Hepatocyte (in vitro differentiated cells): Measurements from ENCODE around the gene LRIT1. TPM values are rescaled to one million over a fixed set of nuclear protein-coding genes. Genes with fewer than 3 reads are reported as not detected.

Experiments
- DNase-seq: peaks from one replicate; pipeline ENCODE4 v3.0.0-alpha.2; 2016; ENCODE audit warnings: low spot score
- H2AFZ ChIP-seq: fragments of 200-600 bp; sonication (generic); 2 replicates; pipeline ENCODE4 v1.6.0; 2016; ENCODE audit warnings: antibody characterized with exemption, mild to moderate bottlenecking
- H3K27ac ChIP-seq: fragments of 200-600 bp; sonication (generic); 2 replicates; pipeline ENCODE4 v1.5.1; 2016; ENCODE audit warnings: mild to moderate bottlenecking
- H3K27me3 ChIP-seq: fragments of 200-600 bp; sonication (generic); 2 replicates; pipeline ENCODE4 v1.6.1; 2016
- H3K36me3 ChIP-seq: fragments of 200-600 bp; sonication (generic); replicated peaks from 2 replicates; pipeline ENCODE4 v1.5.1; 2016; ENCODE audit warnings: low read depth; ENCODE audit not compliant: insufficient read depth
- H3K4me1 ChIP-seq: fragments of 200-600 bp; sonication (generic); 2 replicates; pipeline ENCODE4 v1.5.1; 2016; ENCODE audit warnings: mild to moderate bottlenecking, moderate library complexity; ENCODE audit not compliant: insufficient read depth
- H3K4me2 ChIP-seq: fragments of 200-600 bp; sonication (generic); 2 replicates; pipeline ENCODE4 v1.6.0; 2016
- H3K4me3 ChIP-seq: fragments of 200-600 bp; sonication (generic); 2 replicates; pipeline ENCODE4 v1.5.1; 2016; ENCODE audit warnings: mild to moderate bottlenecking
- H3K79me2 ChIP-seq: fragments of 200-600 bp; sonication (generic); 2 replicates; pipeline ENCODE4 v1.6.0; 2017; ENCODE audit warnings: mild to moderate bottlenecking
- H3K9me2 ChIP-seq: fragments of 200-600 bp; sonication (generic); replicated peaks from 2 replicates; pipeline ENCODE4 v1.6.0; 2017; ENCODE audit warnings: mild to moderate bottlenecking; ENCODE audit not compliant: insufficient read depth
- H3K9me3 ChIP-seq: fragments of 200-600 bp; sonication (generic); 2 replicates; pipeline ENCODE4 v1.5.1; 2016; ENCODE audit warnings: low read depth, mild to moderate bottlenecking
- H4K20me1 ChIP-seq: fragments of 200-600 bp; sonication (generic); 2 replicates; pipeline ENCODE4 v1.6.0; 2016; ENCODE audit warnings: mild to moderate bottlenecking; ENCODE audit not compliant: insufficient read depth, poor library complexity, severe bottlenecking
- EZH2 ChIP-seq: fragments of 200-600 bp; sonication (generic); IDR thresholded peaks from 2 replicates; pipeline ENCODE4 v1.6.1; 2016; ENCODE audit warnings: antibody characterized with exemption, mild to moderate bottlenecking, borderline replicate concordance
- EZH2phosphoT487 ChIP-seq: fragments of 200-600 bp; sonication (generic); IDR thresholded peaks from one replicate; pipeline ENCODE4 v1.6.1; 2018; ENCODE audit warnings: antibody characterized with exemption, mild to moderate bottlenecking, low read depth, moderate library complexity; ENCODE audit not compliant: unreplicated experiment, severe bottlenecking
- WGBS: methylation state at CpG from one replicate; pipeline ENCODE4 v1.1.6; 2016; ENCODE audit warnings: low lambda C conversion rate; ENCODE audit errors: missing lambda C conversion rate; 5-methylcytosine and 5-hydroxymethylcytosine counted together
- polyA plus RNA-seq: library from polyadenylated mRNA; unstranded; fragments of >200 nt; fragmentation: Nextera tagmentation; extraction: Ambion mirVana; gene quantifications from 2 replicates; pipeline ENCODE4 v1.2.1, GENCODE V29; 2016
- total RNA-seq: library from RNA; depleted of rRNA; stranded (reverse); fragments of >200 nt; gene quantifications from 2 replicates; pipeline ENCODE4 v1.2.3, GENCODE V29; 2014
- TF ChIP-seq, protein P1 (sequence below): fragments of 200-600 bp; sonication (generic); IDR thresholded peaks from 2 replicates; pipeline ENCODE4 v1.5.1; 2016; ENCODE audit warnings: antibody characterized with exemption, mild to moderate bottlenecking; ENCODE audit not compliant: poor library complexity

The LRIT1 gene
- total and polyA plus RNA-seq, 2 experiments from 2014 or later: not detected

DNA sequence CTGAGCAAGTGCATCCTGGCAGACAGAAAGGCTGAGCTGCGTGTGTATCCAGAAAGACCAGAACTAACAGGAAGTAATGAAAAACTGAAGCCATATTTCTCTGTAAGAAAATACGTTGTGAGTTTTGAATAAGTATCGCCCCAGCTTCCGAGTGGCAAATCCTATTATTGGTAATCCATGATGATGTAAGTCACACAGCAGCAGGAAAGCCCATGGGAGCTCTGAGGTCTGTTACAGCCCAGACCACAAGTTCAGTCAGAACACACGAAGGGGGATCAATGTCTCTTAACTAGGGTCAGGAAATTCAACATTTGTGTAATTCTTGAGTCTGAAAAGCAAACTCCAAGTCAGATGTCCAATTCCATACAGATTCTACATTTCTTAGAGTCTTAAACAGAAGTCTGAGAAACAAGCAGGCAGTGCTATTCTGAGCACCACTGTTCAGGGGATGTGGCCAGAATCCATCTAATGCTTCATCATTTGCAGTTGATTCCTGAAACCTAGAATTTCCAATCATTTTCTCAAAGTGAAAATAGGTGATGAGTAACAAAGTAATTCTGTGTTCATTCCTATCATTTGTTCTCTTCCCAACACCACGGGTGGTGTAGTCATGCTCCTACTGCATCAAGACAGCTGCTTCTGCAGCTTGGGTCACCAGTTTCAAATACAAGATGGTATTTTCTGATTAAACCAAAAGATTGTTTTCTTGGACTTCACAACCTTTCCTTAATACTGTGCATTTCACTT, 15.7 kb downstream of the LRIT1 start, which contains the start of gene LRIT2:
Gene LRIT2, minus strand, starts transcription at position 118 of the 747 bp plus-strand sequence. Its CDS starts 24 bp downstream, at position 94.
- 62% methylated on average over 6 of the region's 6 CpGs for WGBS
- H3K4me3 ChIP-seq: no peak within 1 kb of the TSS
- no peaks in the 10 kb centered on the region for H3K9me2 ChIP-seq
- H3K27ac ChIP-seq: no peak within 1 kb of the TSS
- no peak for DNase-seq
- TF ChIP-seq, protein P1, sequence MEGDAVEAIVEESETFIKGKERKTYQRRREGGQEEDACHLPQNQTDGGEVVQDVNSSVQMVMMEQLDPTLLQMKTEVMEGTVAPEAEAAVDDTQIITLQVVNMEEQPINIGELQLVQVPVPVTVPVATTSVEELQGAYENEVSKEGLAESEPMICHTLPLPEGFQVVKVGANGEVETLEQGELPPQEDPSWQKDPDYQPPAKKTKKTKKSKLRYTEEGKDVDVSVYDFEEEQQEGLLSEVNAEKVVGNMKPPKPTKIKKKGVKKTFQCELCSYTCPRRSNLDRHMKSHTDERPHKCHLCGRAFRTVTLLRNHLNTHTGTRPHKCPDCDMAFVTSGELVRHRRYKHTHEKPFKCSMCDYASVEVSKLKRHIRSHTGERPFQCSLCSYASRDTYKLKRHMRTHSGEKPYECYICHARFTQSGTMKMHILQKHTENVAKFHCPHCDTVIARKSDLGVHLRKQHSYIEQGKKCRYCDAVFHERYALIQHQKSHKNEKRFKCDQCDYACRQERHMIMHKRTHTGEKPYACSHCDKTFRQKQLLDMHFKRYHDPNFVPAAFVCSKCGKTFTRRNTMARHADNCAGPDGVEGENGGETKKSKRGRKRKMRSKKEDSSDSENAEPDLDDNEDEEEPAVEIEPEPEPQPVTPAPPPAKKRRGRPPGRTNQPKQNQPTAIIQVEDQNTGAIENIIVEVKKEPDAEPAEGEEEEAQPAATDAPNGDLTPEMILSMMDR: no peak
- TF ChIP-seq EZH2 (no peak), EZH2phosphoT487 (no peak)
- H3K9me3 ChIP-seq: no peaks in the 10 kb centered on the region
- no peak within 1 kb of the TSS for H3K4me2 ChIP-seq
- H3K27me3 ChIP-seq: peaks cover 8% of the 10 kb centered on the region
- no peak within 1 kb of the TSS for H2AFZ ChIP-seq
- H4K20me1 ChIP-seq: no peaks in the 10 kb centered on the region
- H3K4me1 ChIP-seq: no peaks in the 10 kb centered on the region
- H3K36me3 ChIP-seq: no peaks in the 10 kb centered on the region
- no peaks in the 10 kb centered on the region for H3K79me2 ChIP-seq

DNA sequence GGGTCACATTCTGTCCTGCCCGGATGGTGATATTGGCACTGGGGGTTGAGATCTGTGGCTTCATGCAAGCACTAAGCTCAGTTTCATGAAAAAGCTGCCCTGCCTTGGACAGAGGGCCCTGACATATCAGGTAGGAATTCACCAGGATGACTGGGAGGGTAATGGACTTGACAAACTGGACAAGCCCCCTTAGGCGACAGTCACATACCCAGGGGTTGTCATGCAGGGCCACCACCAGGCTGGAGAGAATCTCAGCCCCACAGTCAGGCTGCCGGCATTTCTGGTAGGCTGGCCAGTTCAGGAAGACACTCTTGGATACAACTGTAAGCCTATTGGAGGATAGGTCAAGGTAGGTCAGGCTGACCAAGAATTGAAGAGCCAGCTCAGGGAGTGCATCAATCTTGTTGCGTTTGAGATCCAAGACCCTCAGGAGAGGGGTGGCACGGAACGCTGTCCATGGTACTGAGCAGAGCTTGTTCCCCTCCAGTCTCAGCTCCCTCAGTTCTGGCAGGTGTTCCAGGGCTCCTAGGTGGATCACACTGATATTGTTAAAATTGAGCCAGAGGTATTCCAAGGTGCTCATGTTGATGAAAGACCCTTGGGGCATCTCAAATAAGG, 16.8 kb downstream of the LRIT1 start:
- 51% methylated on average over 6 of the region's 6 CpGs for WGBS
- H3K9me2 ChIP-seq: no peaks in the 10 kb centered on the region
- H3K9me3 ChIP-seq: no peaks in the 10 kb centered on the region
- no peak overlapping the region for H3K4me3 ChIP-seq
- H3K79me2 ChIP-seq: no peaks in the 10 kb centered on the region
- peak; percentile 46 for DNase-seq
- no peak overlapping the region for H3K4me2 ChIP-seq
- no peaks in the 10 kb centered on the region for H4K20me1 ChIP-seq
- H2AFZ ChIP-seq: no peak overlapping the region
- peaks cover 9% of the 10 kb centered on the region for H3K27me3 ChIP-seq
- TF ChIP-seq EZH2 (no peak), EZH2phosphoT487 (no peak)
- TF ChIP-seq, protein P1: no peak
- H3K36me3 ChIP-seq: no peaks in the 10 kb centered on the region
- no peak overlapping the region for H3K27ac ChIP-seq
- no peaks in the 10 kb centered on the region for H3K4me1 ChIP-seq

DNA sequence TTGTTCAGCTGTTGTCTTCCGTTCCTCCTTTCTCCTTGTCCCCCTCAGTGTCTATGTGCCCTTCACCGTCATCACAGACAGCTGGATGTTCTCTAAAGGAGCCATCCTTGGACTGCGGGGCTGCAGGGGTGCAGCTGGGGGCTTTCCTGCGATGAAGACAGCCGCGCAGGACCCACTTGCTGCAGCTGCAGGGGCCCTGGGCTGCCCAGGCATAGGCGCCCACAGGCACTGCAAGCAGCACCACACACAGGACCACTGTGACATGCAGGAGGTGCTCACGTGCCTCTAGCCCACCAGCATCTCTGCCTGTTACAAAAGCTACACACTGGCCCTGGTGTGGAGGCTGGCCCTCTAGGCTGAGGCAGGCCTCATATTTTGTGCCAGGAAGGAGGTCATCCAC, 19.4 kb downstream of the LRIT1 start:
- H3K9me2 ChIP-seq: no peaks in the 10 kb centered on the region
- H3K27ac ChIP-seq: no peak overlapping the region
- no peaks in the 10 kb centered on the region for H3K4me1 ChIP-seq
- H2AFZ ChIP-seq: no peak overlapping the region
- no peaks in the 10 kb centered on the region for H3K79me2 ChIP-seq
- peaks cover 9% of the 10 kb centered on the region for H3K27me3 ChIP-seq
- no peak for DNase-seq
- TF ChIP-seq EZH2phosphoT487 (no peak), EZH2 (no peak)
- TF ChIP-seq, protein P1: no peak
- 89% methylated on average over 8 of the region's 8 CpGs for WGBS
- no peak overlapping the region for H3K4me3 ChIP-seq
- H3K4me2 ChIP-seq: no peak overlapping the region
- H3K9me3 ChIP-seq: no peaks in the 10 kb centered on the region
- H4K20me1 ChIP-seq: no peaks in the 10 kb centered on the region
- no peaks in the 10 kb centered on the region for H3K36me3 ChIP-seq
